A549 (cell line): ENCODE data around the gene PTPRG.

Experiments
- BHLHE40 ChIP-seq: IDR thresholded peaks from 2 replicates; pipeline ENCODE4 v1.6.1; 2012; ENCODE audit warnings: low read depth, low read length, inconsistent platforms
- EP300 ChIP-seq, 2 experiments: fragments of >200 bp; sonication (Bioruptor Twin); formaldehyde crosslinking; IDR thresholded peaks; 2 replicates in 1 of 2; 3 replicates in 1 of 2; pipeline ENCODE4 v1.6.1; 2016 to 2017
- KDM1A ChIP-seq: fragments of 200-600 bp; sonication (generic); IDR thresholded peaks from 2 replicates; pipeline ENCODE4 v1.6.1; 2016; ENCODE audit warnings: low read depth, mild to moderate bottlenecking
- MAFK ChIP-seq: fragments of 450-650 bp; IDR thresholded peaks from 2 replicates; pipeline ENCODE4 v1.6.1; 2014; ENCODE audit not compliant: partially characterized antibody
- PHF8 ChIP-seq: fragments of 200-600 bp; sonication (generic); IDR thresholded peaks from 2 replicates; pipeline ENCODE4 v1.6.1; 2016; ENCODE audit warnings: low read depth, mild to moderate bottlenecking, antibody characterized with exemption, moderate library complexity, borderline replicate concordance
- POLR2AphosphoS2 ChIP-seq: conservative IDR thresholded peaks from 2 replicates; pipeline ENCODE4 v1.6.1; 2012; ENCODE audit warnings: low read length, improper control_type of control experiment, inconsistent platforms
- SREBF2 ChIP-seq: fragments of 450-650 bp; IDR thresholded peaks from 2 replicates; pipeline ENCODE4 v1.6.1; 2014; ENCODE audit warnings: mild to moderate bottlenecking, moderate library complexity
- TF ChIP-seq, protein P1 (sequence below): fragments of >200 bp; sonication (Bioruptor Twin); formaldehyde crosslinking; IDR thresholded peaks from 3 replicates; pipeline ENCODE4 v1.5.1; 2016
- TF ChIP-seq, protein P2 (sequence below): fragments of >200 bp; sonication (Bioruptor Twin); formaldehyde crosslinking; IDR thresholded peaks from 2 replicates; pipeline ENCODE4 v1.6.1; 2016

DNA sequence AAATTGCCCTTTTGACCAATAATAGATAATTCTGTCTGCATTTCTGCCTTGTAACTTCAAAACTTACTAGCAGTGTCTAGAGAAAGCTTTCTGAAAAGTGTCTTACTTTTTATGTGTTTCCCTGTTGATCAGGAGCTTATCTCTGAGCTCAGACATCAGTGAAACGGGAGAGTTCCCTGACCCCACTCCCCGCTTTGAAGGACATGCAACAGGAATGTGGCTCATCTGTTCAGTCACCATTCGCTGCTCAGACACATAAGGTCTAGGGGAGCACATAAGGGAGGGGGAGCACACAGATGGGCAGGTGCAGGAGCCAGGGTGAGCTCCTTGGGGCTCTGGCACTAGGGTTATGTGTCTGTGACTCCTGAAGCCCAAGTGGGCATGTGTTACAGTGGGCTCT is 607.0 kb downstream of the PTPRG start:
- TF ChIP-seq KDM1A (no peak), BHLHE40 (no peak), POLR2AphosphoS2 (no peak), SREBF2 (no peak), PHF8 (no peak), MAFK (no peak), EP300 (IDR thresholded peaks at IDR 0.05) (no peak)
- TF ChIP-seq, protein P1, sequence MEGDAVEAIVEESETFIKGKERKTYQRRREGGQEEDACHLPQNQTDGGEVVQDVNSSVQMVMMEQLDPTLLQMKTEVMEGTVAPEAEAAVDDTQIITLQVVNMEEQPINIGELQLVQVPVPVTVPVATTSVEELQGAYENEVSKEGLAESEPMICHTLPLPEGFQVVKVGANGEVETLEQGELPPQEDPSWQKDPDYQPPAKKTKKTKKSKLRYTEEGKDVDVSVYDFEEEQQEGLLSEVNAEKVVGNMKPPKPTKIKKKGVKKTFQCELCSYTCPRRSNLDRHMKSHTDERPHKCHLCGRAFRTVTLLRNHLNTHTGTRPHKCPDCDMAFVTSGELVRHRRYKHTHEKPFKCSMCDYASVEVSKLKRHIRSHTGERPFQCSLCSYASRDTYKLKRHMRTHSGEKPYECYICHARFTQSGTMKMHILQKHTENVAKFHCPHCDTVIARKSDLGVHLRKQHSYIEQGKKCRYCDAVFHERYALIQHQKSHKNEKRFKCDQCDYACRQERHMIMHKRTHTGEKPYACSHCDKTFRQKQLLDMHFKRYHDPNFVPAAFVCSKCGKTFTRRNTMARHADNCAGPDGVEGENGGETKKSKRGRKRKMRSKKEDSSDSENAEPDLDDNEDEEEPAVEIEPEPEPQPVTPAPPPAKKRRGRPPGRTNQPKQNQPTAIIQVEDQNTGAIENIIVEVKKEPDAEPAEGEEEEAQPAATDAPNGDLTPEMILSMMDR = no peak
- TF ChIP-seq, protein P2, sequence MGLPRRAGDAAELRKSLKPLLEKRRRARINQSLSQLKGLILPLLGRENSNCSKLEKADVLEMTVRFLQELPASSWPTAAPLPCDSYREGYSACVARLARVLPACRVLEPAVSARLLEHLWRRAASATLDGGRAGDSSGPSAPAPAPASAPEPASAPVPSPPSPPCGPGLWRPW = no peak
